ENCODE results near the gene DOP1A. TPM values are rescaled to one million over a fixed set of nuclear protein-coding genes. Genes with fewer than 3 reads are reported as not detected.

Gene DOP1A
- total and polyA plus RNA-seq, 2 experiments from 2014 or later = 4.5 to 26.0 TPM

DNA sequence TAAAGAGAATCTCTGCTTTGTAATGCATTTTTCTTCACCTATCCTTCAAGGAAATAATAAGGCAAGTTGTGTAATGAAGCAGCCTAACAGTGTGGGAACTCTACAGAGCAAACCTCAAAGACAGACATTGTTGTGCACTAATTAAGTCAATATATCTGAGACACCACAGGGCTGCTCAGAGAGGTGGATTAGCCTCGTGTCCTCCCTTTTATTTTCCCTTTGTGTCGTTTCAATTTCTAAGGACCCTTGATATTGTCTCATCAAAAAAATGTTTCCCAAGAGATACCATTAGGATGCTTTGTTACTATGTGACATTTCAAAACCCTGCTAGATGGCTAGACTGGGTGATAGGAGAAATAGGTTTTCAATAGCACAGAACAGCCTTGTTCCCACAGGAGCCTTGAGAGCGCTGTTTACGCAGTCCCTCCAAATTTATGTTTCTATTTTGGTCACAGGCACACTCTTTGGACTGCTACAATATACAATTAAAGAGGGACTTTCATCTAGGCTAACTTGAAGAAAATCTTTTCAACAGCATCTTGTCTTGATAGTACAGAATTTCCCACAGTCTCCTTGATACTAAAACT, 24.9 kb upstream of the DOP1A start:
- no peaks in the 10 kb centered on the region for H3K36me3 ChIP-seq
- no peak overlapping the region for H3K4me3 ChIP-seq

GRCh38 chr6:83044091-83044768, 23.2 kb upstream of the DOP1A start:
- H3K27ac ChIP-seq = no peak overlapping the region
- peaks cover 14% of the 10 kb centered on the region for H3K4me1 ChIP-seq (ENCODE audit: low read depth)
- no peak for TF ChIP-seq CTCF (IDR thresholded peaks at IDR 0.05; ENCODE audit: low read depth, low read length)
- H3K27me3 ChIP-seq = no peaks in the 10 kb centered on the region
- no peaks in the 10 kb centered on the region for H3K9me3 ChIP-seq (ENCODE audit: low read depth)
- DNase-seq (ENCODE audit: low read depth in 1 of 2, low spot score in 1 of 2) = no peak
- H3K4me3 ChIP-seq = no peak overlapping the region
- H3K36me3 ChIP-seq = no peaks in the 10 kb centered on the region

More for the DNA sequence above, 24.9 kb upstream of the DOP1A start:
- Histone ChIP-seq H3K27ac (peak overlapping the region; percentile 22), H3K4me1 (ENCODE audit: low read depth) (peaks cover 14% of the 10 kb centered on the region), H3K9me3 (ENCODE audit: low read depth) (no peaks in the 10 kb centered on the region), H3K27me3 (no peaks in the 10 kb centered on the region)
- DNase-seq (ENCODE audit: low read depth in 1 of 2, low spot score in 1 of 2) = peak in 1 of 2 donors; percentile 9
- no peak for TF ChIP-seq CTCF (IDR thresholded peaks at IDR 0.05; ENCODE audit: low read depth, low read length)

DNA sequence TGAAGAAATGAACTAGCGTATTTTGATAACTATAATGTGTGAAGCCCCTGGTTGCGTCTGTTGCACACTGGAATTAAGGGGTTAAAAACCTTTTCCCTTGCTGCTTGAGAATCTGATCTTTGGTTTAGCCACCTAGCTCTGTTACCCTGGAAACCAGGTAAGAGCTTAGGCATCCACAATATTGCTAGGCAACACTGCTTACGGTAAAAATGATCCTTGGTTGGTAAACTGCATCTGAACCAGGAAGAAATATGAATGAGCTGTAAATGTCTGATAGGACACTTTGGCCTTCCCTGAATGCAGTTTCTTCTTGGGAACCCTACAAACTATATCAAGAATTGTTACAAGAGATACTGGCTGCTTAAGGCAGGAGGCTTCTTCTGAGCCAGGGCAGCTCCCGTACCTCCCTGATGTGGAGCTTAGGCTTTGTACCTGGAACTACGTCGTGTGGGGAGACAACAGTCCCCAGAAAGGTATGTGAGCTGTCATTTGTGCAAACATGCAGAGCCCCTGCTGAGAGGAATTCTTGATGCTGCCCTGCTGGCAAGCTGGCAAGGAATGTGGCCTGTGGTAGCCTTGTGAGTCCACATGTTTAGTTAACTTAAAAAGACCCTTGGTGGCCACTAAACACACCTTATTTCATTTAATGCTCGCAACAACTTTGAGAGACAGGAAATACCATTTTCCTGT, 20.3 kb upstream of the DOP1A start:
- TF ChIP-seq CTCF (IDR thresholded peaks at IDR 0.05; ENCODE audit: low read depth, low read length) = no peak
- no peak for DNase-seq (ENCODE audit: low read depth in 1 of 2, low spot score in 1 of 2)
- Histone ChIP-seq H3K27ac (peak overlapping the region; percentile 2), H3K36me3 (no peaks in the 10 kb centered on the region), H3K9me3 (ENCODE audit: low read depth) (no peaks in the 10 kb centered on the region), H3K4me1 (ENCODE audit: low read depth) (peaks cover 23% of the 10 kb centered on the region), H3K4me3 (no peak overlapping the region), H3K27me3 (no peaks in the 10 kb centered on the region)

GRCh38 chr6:83051377-83052172, 15.9 kb upstream of the DOP1A start:
- Histone ChIP-seq H3K27ac (peak overlapping the region; percentile 38), H3K9me3 (ENCODE audit: low read depth) (no peaks in the 10 kb centered on the region), H3K4me3 (no peak overlapping the region), H3K4me1 (ENCODE audit: low read depth) (peaks cover 9% of the 10 kb centered on the region), H3K27me3 (no peaks in the 10 kb centered on the region), H3K36me3 (peaks cover 5% of the 10 kb centered on the region)
- no peak for TF ChIP-seq CTCF (IDR thresholded peaks at IDR 0.05; ENCODE audit: low read depth, low read length)
- DNase-seq (ENCODE audit: low read depth in 1 of 2, low spot score in 1 of 2) = no peak

- TF ChIP-seq CTCF (IDR thresholded peaks at IDR 0.05; ENCODE audit: low read depth, low read length) = no peak
- Histone ChIP-seq H3K9me3 (ENCODE audit: low read depth) (no peaks in the 10 kb centered on the region), H3K36me3 (peaks cover 10% of the 10 kb centered on the region), H3K27me3 (no peaks in the 10 kb centered on the region), H3K4me1 (ENCODE audit: low read depth) (peaks cover 9% of the 10 kb centered on the region), H3K4me3 (no peak overlapping the region), H3K27ac (no peak overlapping the region)
- DNase-seq (ENCODE audit: low read depth in 1 of 2, low spot score in 1 of 2) = no peak
Observed at GRCh38 chr6:83053678-83054077, 13.8 kb upstream of the DOP1A start.
